ENCODE measurements around the gene TMEM151A. TPM values are rescaled to one million over a fixed set of nuclear protein-coding genes. Genes with fewer than 3 reads are reported as not detected.

TMEM151A gene
- total RNA-seq, 4 donors from 2014 or later, result not detected

DNA sequence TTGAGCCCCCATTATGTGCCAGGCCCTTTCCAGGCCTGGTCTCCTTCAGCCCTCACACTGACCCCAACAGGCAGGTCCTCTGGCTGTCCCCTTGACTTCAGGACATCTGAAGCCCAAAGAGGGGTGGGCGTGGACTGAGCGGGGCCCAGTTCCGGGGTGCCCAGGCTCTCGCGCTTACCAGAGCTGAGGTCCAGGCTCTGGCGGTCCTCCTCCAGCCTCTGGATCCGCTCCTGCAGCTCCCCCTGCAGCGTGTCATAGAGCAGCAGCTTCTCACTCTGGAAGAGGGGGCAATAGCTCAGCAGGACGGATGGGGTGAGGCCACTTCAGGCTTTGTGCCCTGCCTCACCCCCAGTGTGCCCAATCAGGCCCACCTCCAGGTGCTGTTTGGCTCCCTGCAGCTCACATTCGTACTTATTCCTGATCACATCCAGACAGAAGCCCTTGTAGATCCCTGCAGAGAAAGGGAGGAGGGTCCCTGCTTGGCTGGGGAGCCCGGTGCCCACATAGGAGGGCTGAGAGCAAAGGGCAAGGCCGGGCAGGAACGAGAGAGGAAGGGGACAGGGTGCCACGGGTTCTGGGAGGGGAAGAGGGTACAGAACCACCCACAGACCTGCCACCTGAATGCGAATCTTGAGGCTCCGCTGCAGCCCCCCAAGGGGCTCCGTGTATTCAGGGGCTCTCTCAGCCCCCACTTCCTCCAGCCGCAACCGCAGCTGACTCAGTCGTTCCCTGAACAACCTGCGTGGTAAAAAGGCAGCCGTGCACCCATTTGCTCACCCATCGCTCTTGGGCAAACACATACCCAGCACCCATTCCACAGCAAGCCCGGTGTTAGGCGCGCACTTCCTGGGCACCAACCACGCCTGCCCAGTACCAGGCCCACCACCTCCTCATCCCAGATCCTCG is 49.2 kb downstream of the TMEM151A start:
- TF ChIP-seq, protein P1, sequence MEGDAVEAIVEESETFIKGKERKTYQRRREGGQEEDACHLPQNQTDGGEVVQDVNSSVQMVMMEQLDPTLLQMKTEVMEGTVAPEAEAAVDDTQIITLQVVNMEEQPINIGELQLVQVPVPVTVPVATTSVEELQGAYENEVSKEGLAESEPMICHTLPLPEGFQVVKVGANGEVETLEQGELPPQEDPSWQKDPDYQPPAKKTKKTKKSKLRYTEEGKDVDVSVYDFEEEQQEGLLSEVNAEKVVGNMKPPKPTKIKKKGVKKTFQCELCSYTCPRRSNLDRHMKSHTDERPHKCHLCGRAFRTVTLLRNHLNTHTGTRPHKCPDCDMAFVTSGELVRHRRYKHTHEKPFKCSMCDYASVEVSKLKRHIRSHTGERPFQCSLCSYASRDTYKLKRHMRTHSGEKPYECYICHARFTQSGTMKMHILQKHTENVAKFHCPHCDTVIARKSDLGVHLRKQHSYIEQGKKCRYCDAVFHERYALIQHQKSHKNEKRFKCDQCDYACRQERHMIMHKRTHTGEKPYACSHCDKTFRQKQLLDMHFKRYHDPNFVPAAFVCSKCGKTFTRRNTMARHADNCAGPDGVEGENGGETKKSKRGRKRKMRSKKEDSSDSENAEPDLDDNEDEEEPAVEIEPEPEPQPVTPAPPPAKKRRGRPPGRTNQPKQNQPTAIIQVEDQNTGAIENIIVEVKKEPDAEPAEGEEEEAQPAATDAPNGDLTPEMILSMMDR (IDR thresholded peaks at IDR 0.05), result no peak
- no peak for TF ChIP-seq POLR2A (IDR thresholded peaks at IDR 0.05)
- TF ChIP-seq EP300 (IDR thresholded peaks at IDR 0.05), result no peak
- Histone ChIP-seq H3K4me3 (no peak overlapping the region), H3K9me3 (no peaks in the 10 kb centered on the region), H3K27me3 (no peaks in the 10 kb centered on the region), H3K4me1 (peaks cover 0 to 41% (median 28%) of the 10 kb centered on the region in 4 donors), H3K27ac (no peak overlapping the region), H3K36me3 (peaks cover 0 to 63% (median 30%) of the 10 kb centered on the region in 3 donors)
- no peak for DNase-seq (ENCODE audit: low spot score in 2 of 2)
- 89 to 93% methylated on average over 22 to 26 of the region's 28 CpGs for WGBS, 2 donors

DNA sequence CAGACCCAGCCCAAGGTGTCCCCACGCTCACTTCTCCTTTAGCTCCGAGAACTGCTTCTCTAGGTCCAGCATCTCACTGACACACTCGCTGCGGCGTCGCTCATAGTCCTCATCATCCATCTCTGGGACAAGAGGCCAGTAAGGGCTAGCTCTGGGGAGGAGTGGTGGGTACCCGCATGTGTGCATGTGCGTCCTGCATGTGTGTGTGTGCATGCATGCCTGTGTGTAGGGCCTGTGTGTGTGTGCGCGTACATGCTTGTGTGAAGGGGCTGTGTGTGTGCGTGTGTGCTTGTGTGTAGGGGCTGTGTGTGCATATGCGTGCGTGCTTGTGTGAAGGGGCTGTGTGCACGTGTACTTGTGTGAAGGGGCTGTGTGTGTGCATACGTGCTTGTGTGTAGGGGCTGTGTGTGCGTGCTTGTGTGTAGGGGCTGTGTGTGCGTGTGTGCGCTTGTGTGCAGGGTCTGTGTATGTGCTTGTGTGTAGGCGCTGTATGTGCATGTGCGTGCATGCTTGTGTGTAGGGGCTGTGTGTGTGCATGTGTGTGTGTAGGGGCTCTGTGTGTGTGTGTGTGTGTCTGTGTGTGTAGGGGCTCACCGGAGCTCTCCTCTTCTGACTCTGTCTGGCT is 49.9 kb downstream of the TMEM151A start:
- Histone ChIP-seq H3K9me3 (no peaks in the 10 kb centered on the region), H3K4me3 (no peak overlapping the region), H3K27me3 (no peaks in the 10 kb centered on the region), H3K36me3 (peaks cover 0 to 63% (median 30%) of the 10 kb centered on the region in 3 donors), H3K27ac (no peak overlapping the region), H3K4me1 (peaks cover 3 to 41% (median 29%) of the 10 kb centered on the region in 4 donors)
- 94 to 95% methylated on average over 21 of the region's 21 CpGs for WGBS, 2 donors
- no peak for DNase-seq (ENCODE audit: low spot score in 2 of 2)
- TF ChIP-seq, protein P1 (IDR thresholded peaks at IDR 0.05), result no peak
- no peak for TF ChIP-seq EP300 (IDR thresholded peaks at IDR 0.05)
- no peak for TF ChIP-seq POLR2A (IDR thresholded peaks at IDR 0.05)

DNA sequence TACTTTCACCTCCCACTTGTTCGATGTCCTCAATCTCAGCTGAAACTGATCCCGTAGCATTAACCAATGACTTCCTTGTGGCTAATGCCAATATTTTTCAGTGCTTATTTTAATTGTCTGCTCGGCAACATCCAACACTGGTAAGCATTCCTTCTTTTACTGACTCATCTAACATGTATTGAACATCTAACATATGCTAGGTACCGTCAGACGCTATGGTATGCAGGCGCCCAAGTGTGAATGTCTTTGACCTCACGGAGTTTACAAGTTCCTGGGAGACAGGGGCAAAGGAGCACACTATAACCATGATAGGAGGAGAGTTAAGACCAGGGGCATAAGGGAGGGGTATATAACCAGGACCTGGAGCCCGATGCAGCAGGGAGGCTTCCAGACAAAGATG is 51.5 kb downstream of the TMEM151A start:
- TF ChIP-seq EP300 (IDR thresholded peaks at IDR 0.05), result no peak
- no peak for TF ChIP-seq POLR2A (IDR thresholded peaks at IDR 0.05)
- TF ChIP-seq, protein P1 (IDR thresholded peaks at IDR 0.05), result no peak
- Histone ChIP-seq H3K27ac (no peak overlapping the region), H3K9me3 (no peaks in the 10 kb centered on the region), H3K4me3 (no peak overlapping the region), H3K36me3 (peaks cover 0 to 53% (median 25%) of the 10 kb centered on the region in 3 donors), H3K27me3 (no peaks in the 10 kb centered on the region), H3K4me1 (peaks cover 3 to 41% (median 27%) of the 10 kb centered on the region in 4 donors)
- 89 to 90% methylated on average over 8 of the region's 8 CpGs for WGBS, 2 donors
- DNase-seq (ENCODE audit: low spot score in 2 of 2), result no peak

DNA sequence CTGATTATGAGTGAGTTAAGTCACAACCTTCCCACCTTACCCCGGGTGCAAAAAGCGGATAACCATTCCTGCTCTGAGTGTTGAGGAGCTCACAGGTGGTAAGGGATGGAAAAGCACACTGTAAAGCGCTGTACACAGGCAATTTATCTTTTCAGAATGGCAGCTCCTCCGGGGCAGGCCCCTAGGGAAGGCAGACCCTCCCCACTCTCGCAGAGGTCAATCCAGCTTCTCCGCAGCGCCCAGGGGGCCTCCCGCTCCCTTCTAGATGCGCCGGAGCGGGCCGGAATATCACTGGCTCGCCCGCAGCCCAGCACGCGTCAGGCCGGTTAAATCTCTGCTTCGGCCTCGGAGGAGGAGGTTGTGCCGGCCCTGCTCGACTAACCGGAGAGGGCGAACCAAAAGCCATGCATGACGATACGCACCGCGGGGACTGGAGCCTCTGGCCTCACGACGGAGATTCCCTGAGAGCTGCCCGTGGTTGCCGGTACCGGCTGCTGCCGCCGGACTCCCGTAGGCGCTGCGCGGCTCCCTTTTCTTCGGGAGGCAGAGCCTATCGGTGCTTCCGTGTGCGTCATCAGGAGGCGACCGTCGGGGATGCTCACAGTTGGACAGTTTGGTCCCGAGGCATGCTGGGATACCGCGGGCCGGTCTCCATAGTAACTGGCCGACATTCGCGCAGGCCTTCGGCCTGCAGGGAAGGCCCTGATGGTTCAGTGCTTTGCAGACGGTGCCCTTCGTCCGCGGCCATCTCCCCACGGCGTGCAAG is 53.0 kb downstream of the TMEM151A start, which contains the start of gene BRMS1:
Gene BRMS1 (minus strand): TSS at position 555 of the 766 bp plus-strand sequence. CDS start 2,870 bp downstream, outside the sequence.
- WGBS, 2 donors, result 1% methylated on average over 31 to 43 of the region's 59 CpGs
- TF ChIP-seq, protein P1 (IDR thresholded peaks at IDR 0.05), result peak in 4 of 5 experiments; percentile 10 to 62 (median 28)
- TF ChIP-seq POLR2A (IDR thresholded peaks at IDR 0.05), result peak in 1 of 2 donors; percentile 61
- TF ChIP-seq EP300 (IDR thresholded peaks at IDR 0.05), result peak; percentile 95 to 96

More for the DNA sequence above, 53.0 kb downstream of the TMEM151A start, which contains the start of gene BRMS1:
- Histone ChIP-seq H3K4me1 (peaks cover 3 to 51% (median 27%) of the 10 kb centered on the region in 4 donors), H3K27me3 (no peaks in the 10 kb centered on the region), H3K36me3 (peaks cover 0 to 37% (median 24%) of the 10 kb centered on the region in 3 donors), H3K9me3 (no peaks in the 10 kb centered on the region), H3K27ac (peak within 1 kb of the TSS; percentile 46 to 95 (median 82)), H3K4me3 (peak within 1 kb of the TSS; percentile 72 to 97 (median 86))
- peak; percentile 97 to 98 for DNase-seq (ENCODE audit: low spot score in 2 of 2)
